GM20000 (cell line): ENCODE data around the gene MRPL49.

Source experiments
- DNase-seq: peaks from one replicate; pipeline ENCODE4 v3.0.0; 2012; ENCODE audit warnings: low spot score
- TF ChIP-seq, protein P1 (sequence below): IDR thresholded peaks from 2 replicates; pipeline ENCODE4 v1.5.1; 2012; ENCODE audit warnings: mild to moderate bottlenecking, control low read depth; ENCODE audit errors: extremely low read depth, missing control alignments

The MRPL49 gene

DNA sequence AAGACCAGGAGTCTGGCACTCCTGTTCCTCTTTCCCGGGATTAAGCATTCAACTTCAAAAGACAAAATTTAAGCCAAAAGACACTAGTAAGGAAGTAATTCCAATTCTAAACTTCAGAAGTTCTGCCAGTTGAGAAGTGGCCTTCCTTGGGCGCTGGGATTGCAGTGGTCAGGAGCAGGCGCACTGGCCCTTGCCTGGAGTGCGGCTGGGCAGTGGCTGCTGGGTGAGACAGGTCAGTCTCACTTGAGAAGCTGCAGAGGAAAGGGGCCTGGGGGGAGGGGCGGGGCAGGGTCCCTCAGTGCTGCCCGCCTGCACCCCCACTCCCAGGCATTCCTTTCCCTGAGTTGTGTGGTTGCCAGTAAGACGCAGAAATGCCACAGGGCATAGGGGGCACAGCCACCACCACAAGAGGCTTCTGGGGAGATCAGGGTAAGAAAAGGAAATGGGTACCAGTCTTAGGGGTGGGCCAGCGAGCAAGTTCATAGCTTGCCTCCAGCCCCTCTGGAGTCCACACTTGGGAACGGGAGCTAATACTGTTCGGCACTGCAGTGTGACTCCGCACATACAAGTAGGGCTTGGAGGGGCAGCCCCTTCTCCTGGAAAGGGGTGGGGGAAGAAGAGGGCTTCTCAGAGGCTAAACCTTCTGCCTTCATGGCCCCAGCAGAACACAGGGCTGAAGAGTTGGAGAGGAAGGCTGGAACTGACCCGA lies 5.5 kb downstream of the MRPL49 start:
- TF ChIP-seq, protein P1, sequence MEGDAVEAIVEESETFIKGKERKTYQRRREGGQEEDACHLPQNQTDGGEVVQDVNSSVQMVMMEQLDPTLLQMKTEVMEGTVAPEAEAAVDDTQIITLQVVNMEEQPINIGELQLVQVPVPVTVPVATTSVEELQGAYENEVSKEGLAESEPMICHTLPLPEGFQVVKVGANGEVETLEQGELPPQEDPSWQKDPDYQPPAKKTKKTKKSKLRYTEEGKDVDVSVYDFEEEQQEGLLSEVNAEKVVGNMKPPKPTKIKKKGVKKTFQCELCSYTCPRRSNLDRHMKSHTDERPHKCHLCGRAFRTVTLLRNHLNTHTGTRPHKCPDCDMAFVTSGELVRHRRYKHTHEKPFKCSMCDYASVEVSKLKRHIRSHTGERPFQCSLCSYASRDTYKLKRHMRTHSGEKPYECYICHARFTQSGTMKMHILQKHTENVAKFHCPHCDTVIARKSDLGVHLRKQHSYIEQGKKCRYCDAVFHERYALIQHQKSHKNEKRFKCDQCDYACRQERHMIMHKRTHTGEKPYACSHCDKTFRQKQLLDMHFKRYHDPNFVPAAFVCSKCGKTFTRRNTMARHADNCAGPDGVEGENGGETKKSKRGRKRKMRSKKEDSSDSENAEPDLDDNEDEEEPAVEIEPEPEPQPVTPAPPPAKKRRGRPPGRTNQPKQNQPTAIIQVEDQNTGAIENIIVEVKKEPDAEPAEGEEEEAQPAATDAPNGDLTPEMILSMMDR: no peak

DNA sequence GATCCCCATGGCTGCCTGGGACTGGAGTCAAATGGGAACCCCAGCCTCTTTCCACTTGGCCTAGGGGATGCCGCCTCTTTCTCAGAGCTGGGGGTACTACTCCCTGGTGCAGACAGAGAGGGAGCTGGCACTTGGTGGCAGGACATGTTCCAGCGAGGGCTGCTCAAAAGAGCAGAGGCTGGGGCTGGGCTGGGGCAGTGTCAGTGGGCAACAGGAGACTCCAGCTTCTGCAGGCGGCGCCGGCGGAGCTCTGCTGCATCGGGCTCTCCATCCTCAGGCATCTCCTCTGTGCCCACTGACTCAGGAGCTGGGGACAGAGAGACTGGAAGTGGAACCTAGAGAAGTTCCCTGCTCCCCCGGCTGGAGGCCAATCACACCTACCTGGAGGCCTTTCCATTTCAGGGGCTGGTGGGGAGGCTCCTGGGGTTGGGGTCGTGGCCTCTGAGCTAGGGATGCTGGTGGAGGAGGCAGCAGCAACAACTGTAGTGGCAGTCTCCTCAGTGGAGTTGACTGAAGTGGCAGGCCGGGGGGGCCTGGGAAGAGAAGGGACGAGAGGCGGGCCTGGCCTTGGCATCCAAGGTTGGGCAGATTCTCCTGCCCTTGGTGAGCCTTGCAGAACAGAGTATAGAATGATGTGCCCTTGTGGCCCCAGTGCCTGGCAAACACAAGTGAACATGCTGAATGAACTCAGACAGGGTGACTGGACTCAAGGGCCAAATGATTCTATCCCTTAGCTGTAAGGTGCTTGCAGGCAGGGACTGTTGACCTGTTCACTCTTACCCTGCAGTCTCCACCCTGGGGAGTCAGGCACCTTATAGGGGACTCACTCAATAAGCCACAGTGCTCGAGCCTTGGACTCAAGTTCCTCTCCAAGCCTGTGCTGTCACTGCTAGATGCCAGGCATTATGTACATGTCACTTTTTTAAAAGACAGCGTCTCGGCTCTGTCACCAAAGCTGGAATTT lies 6.3 kb downstream of the MRPL49 start:
- TF ChIP-seq, protein P1: no peak
- no peak for DNase-seq

More for the DNA sequence above, 5.5 kb downstream of the MRPL49 start:
- no peak for DNase-seq

DNA sequence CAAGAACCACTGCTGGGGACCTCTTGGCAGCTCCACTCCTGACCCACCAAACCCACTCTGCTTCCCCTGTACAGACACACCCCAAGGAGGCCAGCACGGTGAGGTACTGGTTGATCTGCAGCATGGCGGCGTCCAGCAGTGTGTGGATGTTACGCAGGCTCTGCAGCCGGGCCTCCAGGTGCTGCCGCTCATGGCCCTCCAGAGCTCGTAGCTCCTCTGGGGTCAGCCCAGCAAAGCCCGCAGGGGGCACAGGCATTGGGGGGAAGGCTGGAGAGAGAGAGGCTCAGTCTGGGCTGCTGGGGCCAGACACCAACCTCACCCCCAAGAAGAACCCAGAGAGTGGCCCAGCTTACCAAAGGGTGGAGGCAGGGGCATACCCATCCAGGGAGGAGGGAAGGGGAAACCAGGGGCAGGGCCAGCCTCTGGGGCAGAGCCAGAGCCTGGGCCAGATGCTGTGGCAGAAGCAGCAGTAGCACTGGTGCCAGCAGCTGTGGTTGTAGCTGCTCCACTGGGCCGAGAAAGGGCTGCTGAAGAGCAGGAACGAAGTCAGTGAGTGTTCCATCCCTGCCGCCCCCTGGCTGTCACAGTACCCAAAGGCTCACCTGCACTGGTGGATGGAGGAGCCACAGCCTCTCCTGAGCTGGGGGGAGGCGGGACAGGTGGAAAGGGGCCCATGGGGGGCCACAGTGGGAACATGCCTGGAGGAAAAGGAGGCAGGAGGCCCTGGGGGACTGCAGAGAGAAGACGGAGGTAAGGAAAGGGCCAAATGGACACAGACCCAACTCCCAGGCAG lies 7.7 kb downstream of the MRPL49 start:
- DNase-seq: no peak
- TF ChIP-seq, protein P1: no peak

DNA sequence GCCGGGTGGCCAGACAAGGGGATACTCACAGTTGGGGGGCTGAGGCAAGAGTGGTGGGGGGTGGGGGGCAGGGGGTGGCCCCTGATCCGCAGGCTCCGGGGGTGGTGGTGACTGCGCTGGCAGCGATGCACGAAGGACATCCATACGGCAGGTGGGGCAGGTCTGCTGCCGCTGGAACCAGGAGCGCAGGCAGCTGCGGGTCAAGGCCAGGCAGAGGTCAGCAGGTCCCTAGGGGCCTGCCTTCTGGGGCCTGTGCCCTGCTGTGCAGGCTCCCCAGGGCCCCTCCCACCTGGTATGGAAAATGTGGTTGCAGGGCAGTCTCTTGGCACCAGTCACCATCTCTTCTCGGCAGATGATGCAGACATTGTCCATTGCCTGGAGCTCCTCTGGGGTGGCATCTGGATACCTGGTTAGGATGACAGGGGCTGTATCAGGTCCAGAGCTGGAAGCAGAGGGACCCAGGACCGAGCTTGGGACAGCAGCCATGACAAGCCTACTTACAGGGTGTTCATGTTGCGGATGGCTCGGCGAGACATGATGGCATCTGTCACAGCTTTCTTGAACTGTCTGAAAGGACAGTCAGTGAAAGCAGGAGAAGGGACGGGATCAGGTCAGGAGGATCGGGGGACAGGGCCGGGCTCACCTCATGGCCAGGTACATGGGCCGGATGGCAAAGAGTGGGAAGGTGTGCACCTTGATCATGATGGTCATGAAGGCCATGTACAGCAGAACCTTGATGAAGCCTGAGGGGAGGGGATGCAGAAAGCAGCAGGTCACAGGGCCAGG lies 8.7 kb downstream of the MRPL49 start:
- TF ChIP-seq, protein P1: no peak
- no peak for DNase-seq

DNA sequence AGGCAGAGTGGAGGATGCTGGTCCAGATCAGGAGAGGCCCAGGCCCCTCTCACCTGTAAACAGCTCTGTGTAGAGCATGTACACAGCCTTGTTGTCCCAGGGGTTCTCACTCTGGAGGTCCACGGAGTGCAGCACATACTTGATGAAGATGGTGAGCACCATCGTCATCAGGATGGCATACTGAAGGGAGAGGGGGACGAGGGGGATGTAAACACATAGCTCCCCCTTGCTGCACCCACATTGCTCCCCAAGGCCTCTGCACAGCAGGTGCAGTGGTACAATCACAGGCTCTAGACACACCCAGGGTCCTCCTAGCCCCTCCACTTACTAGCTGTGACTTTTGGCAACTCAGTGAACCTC lies 9.3 kb downstream of the MRPL49 start:
- TF ChIP-seq, protein P1: no peak
- DNase-seq: no peak

DNA sequence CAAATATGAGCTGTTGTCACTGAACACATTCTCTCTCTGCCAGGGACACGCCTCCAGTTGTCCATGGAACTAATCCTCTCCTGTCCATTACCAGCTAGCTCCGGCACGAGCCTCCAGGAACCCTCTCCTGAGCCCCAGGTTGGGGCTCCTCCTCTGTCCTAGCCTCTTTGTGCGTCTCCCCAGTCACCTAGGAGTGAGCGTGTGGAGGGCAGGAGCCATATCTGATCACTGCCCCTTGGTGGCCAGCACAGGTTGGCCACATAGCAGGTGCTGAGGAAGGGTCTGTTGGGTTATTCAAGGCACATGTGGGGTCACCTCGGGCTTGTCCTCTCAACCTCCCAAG lies 9.7 kb downstream of the MRPL49 start:
- DNase-seq: no peak

More for the DNA sequence above, 9.7 kb downstream of the MRPL49 start:
- TF ChIP-seq, protein P1: no peak
